ENCODE results near the gene MTLN. TPM values are rescaled to one million over a fixed set of nuclear protein-coding genes. Genes with fewer than 3 reads are reported as not detected.

The MTLN gene
- total and polyA plus RNA-seq, 2 of the 8 experiments (the other 6 are each of a cell fraction or from before 2014, with no cell fraction given) = 38.6 to 104 TPM

- 90% methylated on average over 2 of the region's 2 CpGs; no CpG with 5 or more reads in 1 of the 2 experiments for WGBS, 2 experiments (ENCODE audit: extremely low coverage in 1 of 2, insufficient coverage in 1 of 2, insufficient read length in 1 of 2, insufficient replicate concordance in 2 of 2, low coverage in 1 of 2, low lambda C conversion rate in 2 of 2, missing lambda C conversion rate in 1 of 2)
- Histone ChIP-seq H3K27ac (ENCODE audit: low read depth, low read length) (no peak overlapping the region), H3K56ac (replicated peaks; ENCODE audit: insufficient read length, low read depth, low read length) (no peak overlapping the region), H3K4ac (replicated peaks; ENCODE audit: insufficient read length, low read depth, low read length) (no peak overlapping the region), H4K20me1 (replicated peaks in 1 of 2; ENCODE audit: control insufficient read depth in 1 of 2, insufficient read depth in 2 of 2, low read length in 2 of 2) (no peaks in the 10 kb centered on the region), H3K23ac (ENCODE audit: insufficient read length) (no peak overlapping the region), H3K4me1 (replicated peaks in 1 of 4; ENCODE audit: control insufficient read depth in 3 of 4, insufficient read depth in 4 of 4, low read length in 3 of 4) (no peaks in the 10 kb centered on the region), H3K4me2 (ENCODE audit: insufficient read depth in 1 of 2, low read depth in 2 of 2, low read length in 2 of 2) (no peak overlapping the region), H3K23me2 (ENCODE audit: low read depth, low read length) (no peaks in the 10 kb centered on the region), H4K5ac (ENCODE audit: insufficient read length, low read depth, low read length) (no peak overlapping the region), H3K9me3 (ENCODE audit: insufficient read depth in 2 of 2, low read depth in 1 of 2, low read length in 1 of 2) (peaks cover 2 to 21% of the 10 kb centered on the region in 2 experiments; a peak in 1 of 4 replicates), H3K18ac (ENCODE audit: extremely low read depth, low read length) (no peak overlapping the region), H4K91ac (replicated peaks; ENCODE audit: insufficient read length, low read length) (no peak overlapping the region), H2AFZ (ENCODE audit: low read length) (no peak overlapping the region), H3K79me2 (ENCODE audit: control insufficient read depth in 1 of 2, insufficient read depth in 2 of 2, low read length in 2 of 2) (no peaks in the 10 kb centered on the region), H3K4me3 (ENCODE audit: extremely low read depth in 1 of 4, insufficient read depth in 2 of 4, low read depth in 3 of 4, low read length in 4 of 4) (no peak overlapping the region), H4K8ac (ENCODE audit: extremely low read depth, insufficient read depth, low read length) (no peak overlapping the region), H2BK120ac (replicated peaks; ENCODE audit: low read depth, low read length) (no peak overlapping the region), H2BK12ac (ENCODE audit: low read depth, low read length) (no peak overlapping the region), H3K9ac (replicated peaks in 1 of 4; ENCODE audit: extremely low read depth in 1 of 4, low read depth in 3 of 4, low read length in 3 of 4) (no peak overlapping the region), H2BK15ac (ENCODE audit: low read length) (no peak overlapping the region), H3K27me3 (replicated peaks in 1 of 4; ENCODE audit: control insufficient read depth in 3 of 4, extremely low read depth in 1 of 4, insufficient read depth in 3 of 4, low read length in 3 of 4) (no peaks in the 10 kb centered on the region), H3K14ac (ENCODE audit: insufficient read length) (no peak overlapping the region), H2BK5ac (ENCODE audit: low read depth, low read length) (no peak overlapping the region), H2AK5ac (ENCODE audit: low read depth, low read length) (no peak overlapping the region), H3K79me1 (ENCODE audit: low read depth, low read length) (no peaks in the 10 kb centered on the region), H2BK20ac (ENCODE audit: low read length) (no peak overlapping the region), H3K36me3 (ENCODE audit: control insufficient read depth in 2 of 4, insufficient read depth in 4 of 4, low read length in 3 of 4) (no peaks in the 10 kb centered on the region)
- ChIA-PET CTCF (ENCODE audit: partially characterized antibody) (no interaction called here), POLR2A (ENCODE audit: partially characterized antibody) (no interaction called here)
- FAIRE-seq = no peak
- no peak for DNase-seq (ENCODE audit: low read depth in 1 of 2, low spot score in 2 of 2)
- no peak for TF ChIP-seq HDAC2 (IDR thresholded peaks at IDR 0.05; ENCODE audit: borderline replicate concordance in 1 of 2, low read depth in 2 of 2, low read length in 2 of 2)
- TF ChIP-seq CTCF (IDR thresholded peaks at IDR 0.05; ENCODE audit: control extremely low read depth in 1 of 3, insufficient read depth in 1 of 3, low read depth in 1 of 3, low read length in 3 of 3) = no peak
- TF ChIP-seq CHD1 (IDR thresholded peaks at IDR 0.05; ENCODE audit: low read depth, low read length) = no peak
- no peak for TF ChIP-seq ZNF274 (IDR thresholded peaks at IDR 0.05; ENCODE audit: borderline replicate concordance, extremely low read depth, low read length)
- no peak for TF ChIP-seq SRF (IDR thresholded peaks at IDR 0.05; ENCODE audit: low read depth, low read length)
- no peak for TF ChIP-seq BRCA1 (IDR thresholded peaks at IDR 0.05; ENCODE audit: low read depth, low read length)
- no peak for TF ChIP-seq MAX (IDR thresholded peaks at IDR 0.05)
- no peak for TF ChIP-seq KDM1A (IDR thresholded peaks at IDR 0.05; ENCODE audit: borderline replicate concordance, low read length)
- TF ChIP-seq BACH1 (IDR thresholded peaks at IDR 0.05; ENCODE audit: low read length) = no peak
- TF ChIP-seq YY1 (IDR thresholded peaks at IDR 0.05; ENCODE audit: low read depth, low read length) = no peak
- TF ChIP-seq FOSL1 (IDR thresholded peaks at IDR 0.05; ENCODE audit: insufficient read depth, low read depth, low read length) = no peak
- no peak for TF ChIP-seq PHF8 (conservative IDR thresholded peaks at IDR 0.05; ENCODE audit: low read depth, low read length)
- no peak for TF ChIP-seq SP1 (IDR thresholded peaks at IDR 0.05; ENCODE audit: low read depth, low read length)
Observed at GRCh38 chr2:110220190-110220564, 7.8 kb upstream of the MTLN start.

All from H1 (cell line).